H1 (cell line): ENCODE results near the gene LILRB1. TPM values are rescaled to one million over a fixed set of nuclear protein-coding genes. Genes with fewer than 3 reads are reported as not detected.

ENCODE experiments used
- HDAC2 ChIP-seq, 2 experiments: fragments of 300-600 bp in 1 of 2; sonication (generic) in 1 of 2; IDR thresholded peaks; 2 replicates each; pipeline ENCODE4 v1.6.1; 2011 to 2012; ENCODE audit warnings: low read depth in 2 of 2, low read length in 2 of 2, mild to moderate bottlenecking in 2 of 2, moderate library complexity in 2 of 2, borderline replicate concordance in 1 of 2, inconsistent platforms in 1 of 2
- SP2 ChIP-seq: IDR thresholded peaks from 2 replicates; pipeline ENCODE4 v1.6.1; 2012; ENCODE audit warnings: mild to moderate bottlenecking, low read length, inconsistent platforms
- TBP ChIP-seq: IDR thresholded peaks from 2 replicates; pipeline ENCODE4 v1.6.1; 2011; ENCODE audit warnings: low read depth, low read length, improper control_type of control experiment
- TCF12 ChIP-seq: IDR thresholded peaks from 2 replicates; pipeline ENCODE4 v1.6.1; 2011; ENCODE audit warnings: low read depth, mild to moderate bottlenecking, low read length
- polyA plus RNA-seq, 7 experiments: library from polyadenylated mRNA; depleted of rRNA in 3 of 7; stranded (reverse) in 5 of 7; unstranded in 2 of 7; fragments of >200 nt in 5 of 7; fragments of 200-250 nt in 2 of 7; gene quantifications; 1 replicate in 5 of 7; 2 replicates in 1 of 7; 4 replicates in 1 of 7; pipeline versions ENCODE4 v1.2.1 to v1.2.3, GENCODE V29; 2011 to 2013; ENCODE audit warnings: missing spikeins in 2 of 7, mixed read lengths in 2 of 7
- total RNA-seq: library from RNA; stranded (reverse); fragmentation: NEBNext Ultra II Directional; extraction: Animal tissue kit (Norgen Biotek cat#: 25700); gene quantifications from 2 replicates; pipeline ENCODE4 v1.2.1, GENCODE V29; 2021

Gene LILRB1
- total and polyA plus RNA-seq, 2 of the 8 experiments (the other 6 are each of a cell fraction or from before 2014, with no cell fraction given), result not detected

- no peak for TF ChIP-seq TCF12
- no peak for TF ChIP-seq HDAC2 (IDR thresholded peaks at IDR 0.05; ENCODE audit: borderline replicate concordance in 1 of 2, low read depth in 2 of 2, low read length in 2 of 2)
- no peak for TF ChIP-seq TBP
- TF ChIP-seq SP2, result no peak
Observed at GRCh38 chr19:54662730-54663129, 32.4 kb downstream of the LILRB1 start, which contains the start of gene LILRB4 (continued).
